Prostate gland (tissue), 2 donors: ENCODE results near the gene UBE2R2.

Source experiments
- POLR2A ChIP-seq: fragments of 450-650 bp; IDR thresholded peaks from one replicate; pipeline ENCODE4 v1.6.1; 2016; ENCODE audit warnings: antibody characterized with exemption, mild to moderate bottlenecking
- POLR2AphosphoS5 ChIP-seq: sonication (generic); formaldehyde crosslinking; IDR thresholded peaks from one replicate; pipeline ENCODE4 v1.6.1; 2017; ENCODE audit warnings: antibody characterized with exemption
- TF ChIP-seq, protein P1 (sequence below), 4 experiments: fragments of 200-600 bp in 2 of 4; fragments of 450-650 bp in 2 of 4; sonication (generic) in 2 of 4; IDR thresholded peaks; 1 replicate in 3 of 4; 2 replicates in 1 of 4; pipeline ENCODE4 v1.5.1; 2016 to 2019; ENCODE audit warnings: antibody characterized with exemption in 4 of 4, mild to moderate bottlenecking in 2 of 4, moderate library complexity in 2 of 4

DNA sequence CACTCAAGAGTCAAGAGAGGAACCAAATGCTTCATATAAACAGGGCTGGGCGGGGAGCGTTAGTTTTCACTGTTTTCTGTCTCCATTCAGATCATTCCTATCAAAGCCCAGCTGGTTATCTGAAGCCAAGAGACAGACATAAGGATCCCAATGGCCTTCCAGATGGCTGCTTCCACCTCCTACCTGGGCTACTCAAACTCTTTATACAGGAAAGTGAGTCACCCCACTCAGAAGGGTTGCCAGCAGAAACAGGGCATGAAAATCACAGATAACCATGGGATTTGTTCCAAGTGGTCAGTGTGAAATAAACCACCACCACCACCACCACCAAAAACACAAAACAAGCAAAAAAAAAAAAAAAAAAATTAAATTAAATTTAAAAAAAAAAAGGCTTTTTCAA, 16.1 kb upstream of the UBE2R2 start:
- TF ChIP-seq, protein P1, sequence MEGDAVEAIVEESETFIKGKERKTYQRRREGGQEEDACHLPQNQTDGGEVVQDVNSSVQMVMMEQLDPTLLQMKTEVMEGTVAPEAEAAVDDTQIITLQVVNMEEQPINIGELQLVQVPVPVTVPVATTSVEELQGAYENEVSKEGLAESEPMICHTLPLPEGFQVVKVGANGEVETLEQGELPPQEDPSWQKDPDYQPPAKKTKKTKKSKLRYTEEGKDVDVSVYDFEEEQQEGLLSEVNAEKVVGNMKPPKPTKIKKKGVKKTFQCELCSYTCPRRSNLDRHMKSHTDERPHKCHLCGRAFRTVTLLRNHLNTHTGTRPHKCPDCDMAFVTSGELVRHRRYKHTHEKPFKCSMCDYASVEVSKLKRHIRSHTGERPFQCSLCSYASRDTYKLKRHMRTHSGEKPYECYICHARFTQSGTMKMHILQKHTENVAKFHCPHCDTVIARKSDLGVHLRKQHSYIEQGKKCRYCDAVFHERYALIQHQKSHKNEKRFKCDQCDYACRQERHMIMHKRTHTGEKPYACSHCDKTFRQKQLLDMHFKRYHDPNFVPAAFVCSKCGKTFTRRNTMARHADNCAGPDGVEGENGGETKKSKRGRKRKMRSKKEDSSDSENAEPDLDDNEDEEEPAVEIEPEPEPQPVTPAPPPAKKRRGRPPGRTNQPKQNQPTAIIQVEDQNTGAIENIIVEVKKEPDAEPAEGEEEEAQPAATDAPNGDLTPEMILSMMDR (IDR thresholded peaks at IDR 0.05) = no peak
- no peak for TF ChIP-seq POLR2A
- no peak for TF ChIP-seq POLR2AphosphoS5
